Measurements from ENCODE around the gene OXA1L. TPM values are rescaled to one million over a fixed set of nuclear protein-coding genes. Genes with fewer than 3 reads are reported as not detected.

The OXA1L gene
- polyA plus RNA-seq, 1 donor from 2014 or later = 60.7 TPM

DNA sequence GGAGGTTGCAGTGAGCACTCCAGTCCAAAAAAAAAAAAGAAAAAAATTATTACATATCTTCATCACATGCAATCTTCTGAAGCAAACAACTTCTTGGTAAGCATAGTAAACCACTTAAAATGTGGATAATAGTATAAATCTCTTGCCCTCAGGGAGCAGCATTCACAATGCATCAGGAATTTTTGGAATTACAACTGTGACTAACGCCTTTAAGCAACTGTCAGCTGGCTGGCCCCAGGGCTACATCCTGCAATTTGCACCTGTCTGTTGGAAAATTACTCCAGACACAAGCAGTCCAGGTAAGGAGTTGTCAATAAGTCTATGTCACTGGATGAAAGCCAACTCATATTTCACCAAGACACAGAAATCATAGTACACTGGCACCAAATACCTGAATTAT lies 54.2 kb downstream of the OXA1L start:
- Histone ChIP-seq H2AFZ (ENCODE audit: low read depth, low read length) (no peak overlapping the region), H3K4me2 (ENCODE audit: low read length) (no peak overlapping the region), H4K20me1 (ENCODE audit: insufficient read depth) (no peaks in the 10 kb centered on the region), H3K79me2 (replicated peaks; ENCODE audit: insufficient read depth, low read length) (no peaks in the 10 kb centered on the region), H3K9me3 (ENCODE audit: low read length) (no peaks in the 10 kb centered on the region), H3K4me3 (ENCODE audit: low read length) (no peak overlapping the region), H3K9me2 (ENCODE audit: insufficient read depth, low read length) (no peaks in the 10 kb centered on the region), H3F3A (ENCODE audit: insufficient read depth, low read length, poor library complexity, severe bottlenecking) (no peaks in the 10 kb centered on the region), H3K27me3 (ENCODE audit: insufficient read depth, low read depth, low read length) (peaks cover 13% of the 10 kb centered on the region), H3K36me3 (ENCODE audit: insufficient read depth, low read length) (no peaks in the 10 kb centered on the region), H3K27ac (ENCODE audit: low read length) (no peak overlapping the region), H3K9ac (ENCODE audit: low read length) (no peak overlapping the region)
- TF ChIP-seq MXI1 (conservative IDR thresholded peaks at IDR 0.05; ENCODE audit: poor library complexity, severe bottlenecking) = no peak
- TF ChIP-seq TAF1 (IDR thresholded peaks at IDR 0.05; ENCODE audit: low read depth) = no peak
- no peak for TF ChIP-seq EP300 (conservative IDR thresholded peaks at IDR 0.05; ENCODE audit: poor library complexity, severe bottlenecking)
- no peak for TF ChIP-seq RAD21 (conservative IDR thresholded peaks at IDR 0.05)
- TF ChIP-seq, protein P1, sequence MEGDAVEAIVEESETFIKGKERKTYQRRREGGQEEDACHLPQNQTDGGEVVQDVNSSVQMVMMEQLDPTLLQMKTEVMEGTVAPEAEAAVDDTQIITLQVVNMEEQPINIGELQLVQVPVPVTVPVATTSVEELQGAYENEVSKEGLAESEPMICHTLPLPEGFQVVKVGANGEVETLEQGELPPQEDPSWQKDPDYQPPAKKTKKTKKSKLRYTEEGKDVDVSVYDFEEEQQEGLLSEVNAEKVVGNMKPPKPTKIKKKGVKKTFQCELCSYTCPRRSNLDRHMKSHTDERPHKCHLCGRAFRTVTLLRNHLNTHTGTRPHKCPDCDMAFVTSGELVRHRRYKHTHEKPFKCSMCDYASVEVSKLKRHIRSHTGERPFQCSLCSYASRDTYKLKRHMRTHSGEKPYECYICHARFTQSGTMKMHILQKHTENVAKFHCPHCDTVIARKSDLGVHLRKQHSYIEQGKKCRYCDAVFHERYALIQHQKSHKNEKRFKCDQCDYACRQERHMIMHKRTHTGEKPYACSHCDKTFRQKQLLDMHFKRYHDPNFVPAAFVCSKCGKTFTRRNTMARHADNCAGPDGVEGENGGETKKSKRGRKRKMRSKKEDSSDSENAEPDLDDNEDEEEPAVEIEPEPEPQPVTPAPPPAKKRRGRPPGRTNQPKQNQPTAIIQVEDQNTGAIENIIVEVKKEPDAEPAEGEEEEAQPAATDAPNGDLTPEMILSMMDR (IDR thresholded peaks at IDR 0.05; ENCODE audit: poor library complexity, severe bottlenecking) = no peak
- no peak for TF ChIP-seq POLR2AphosphoS5 (IDR thresholded peaks at IDR 0.05)
- no peak for TF ChIP-seq EZH2 (IDR thresholded peaks at IDR 0.05; ENCODE audit: borderline replicate concordance, insufficient read depth, low read length, poor library complexity, severe bottlenecking)
- TF ChIP-seq SMC3 (conservative IDR thresholded peaks at IDR 0.05; ENCODE audit: poor library complexity) = no peak
- TF ChIP-seq, protein P2, sequence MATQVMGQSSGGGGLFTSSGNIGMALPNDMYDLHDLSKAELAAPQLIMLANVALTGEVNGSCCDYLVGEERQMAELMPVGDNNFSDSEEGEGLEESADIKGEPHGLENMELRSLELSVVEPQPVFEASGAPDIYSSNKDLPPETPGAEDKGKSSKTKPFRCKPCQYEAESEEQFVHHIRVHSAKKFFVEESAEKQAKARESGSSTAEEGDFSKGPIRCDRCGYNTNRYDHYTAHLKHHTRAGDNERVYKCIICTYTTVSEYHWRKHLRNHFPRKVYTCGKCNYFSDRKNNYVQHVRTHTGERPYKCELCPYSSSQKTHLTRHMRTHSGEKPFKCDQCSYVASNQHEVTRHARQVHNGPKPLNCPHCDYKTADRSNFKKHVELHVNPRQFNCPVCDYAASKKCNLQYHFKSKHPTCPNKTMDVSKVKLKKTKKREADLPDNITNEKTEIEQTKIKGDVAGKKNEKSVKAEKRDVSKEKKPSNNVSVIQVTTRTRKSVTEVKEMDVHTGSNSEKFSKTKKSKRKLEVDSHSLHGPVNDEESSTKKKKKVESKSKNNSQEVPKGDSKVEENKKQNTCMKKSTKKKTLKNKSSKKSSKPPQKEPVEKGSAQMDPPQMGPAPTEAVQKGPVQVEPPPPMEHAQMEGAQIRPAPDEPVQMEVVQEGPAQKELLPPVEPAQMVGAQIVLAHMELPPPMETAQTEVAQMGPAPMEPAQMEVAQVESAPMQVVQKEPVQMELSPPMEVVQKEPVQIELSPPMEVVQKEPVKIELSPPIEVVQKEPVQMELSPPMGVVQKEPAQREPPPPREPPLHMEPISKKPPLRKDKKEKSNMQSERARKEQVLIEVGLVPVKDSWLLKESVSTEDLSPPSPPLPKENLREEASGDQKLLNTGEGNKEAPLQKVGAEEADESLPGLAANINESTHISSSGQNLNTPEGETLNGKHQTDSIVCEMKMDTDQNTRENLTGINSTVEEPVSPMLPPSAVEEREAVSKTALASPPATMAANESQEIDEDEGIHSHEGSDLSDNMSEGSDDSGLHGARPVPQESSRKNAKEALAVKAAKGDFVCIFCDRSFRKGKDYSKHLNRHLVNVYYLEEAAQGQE (IDR thresholded peaks at IDR 0.05; ENCODE audit: borderline replicate concordance) = no peak

DNA sequence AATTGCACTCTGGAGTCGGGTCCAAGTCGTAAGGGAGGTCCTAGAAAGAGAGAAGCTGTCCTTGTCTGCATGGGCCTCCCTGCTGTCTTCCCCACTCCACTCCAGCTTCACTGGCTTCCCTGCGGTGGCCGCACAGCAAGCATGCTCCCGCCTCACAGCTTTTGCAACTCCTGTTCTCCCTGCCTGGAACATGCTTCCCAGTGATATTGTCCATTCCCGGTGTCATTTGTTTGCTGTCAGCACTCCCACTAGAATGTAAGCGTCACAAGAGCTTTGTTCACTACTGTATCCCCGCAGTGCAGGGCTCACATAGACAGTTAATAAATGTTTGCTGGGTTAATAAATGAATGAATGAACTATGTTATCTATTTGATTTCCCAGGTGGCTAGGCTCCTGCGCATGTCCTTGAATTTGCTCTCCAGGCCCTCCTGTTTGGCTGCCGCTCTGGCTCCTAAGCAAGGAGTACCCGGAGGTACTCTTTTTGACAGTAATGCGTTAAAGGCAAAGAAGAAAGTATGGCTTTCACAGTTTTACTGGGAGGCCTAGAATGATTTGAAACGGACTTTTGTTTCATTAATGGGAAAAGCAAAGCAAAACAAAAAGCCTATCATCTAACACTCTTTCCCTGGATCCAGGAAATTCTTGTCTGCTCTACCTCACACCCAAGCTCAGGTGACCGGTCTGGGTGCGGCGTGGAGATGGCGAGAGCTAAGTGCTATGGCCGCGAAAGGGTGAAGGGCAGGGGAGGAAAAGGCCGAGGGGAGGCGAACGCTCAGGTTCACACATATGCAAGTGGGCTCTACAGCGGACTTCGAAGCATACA lies 54.9 kb downstream of the OXA1L start:
- no peaks in the 10 kb centered on the region for H3F3A ChIP-seq (ENCODE audit: insufficient read depth, low read length, poor library complexity, severe bottlenecking)
- peaks cover 13% of the 10 kb centered on the region for H3K27me3 ChIP-seq (ENCODE audit: insufficient read depth, low read depth, low read length)
- no peak overlapping the region for H3K27ac ChIP-seq (ENCODE audit: low read length)
- H3K4me3 ChIP-seq (ENCODE audit: low read length) = no peak overlapping the region
- H4K20me1 ChIP-seq (ENCODE audit: insufficient read depth) = no peaks in the 10 kb centered on the region
- H3K9me2 ChIP-seq (ENCODE audit: insufficient read depth, low read length) = no peaks in the 10 kb centered on the region
- H2AFZ ChIP-seq (ENCODE audit: low read depth, low read length) = no peak overlapping the region
- TF ChIP-seq SMC3 (conservative IDR thresholded peaks at IDR 0.05; ENCODE audit: poor library complexity) (no peak), POLR2AphosphoS5 (IDR thresholded peaks at IDR 0.05) (no peak), TAF1 (IDR thresholded peaks at IDR 0.05; ENCODE audit: low read depth) (no peak), MXI1 (conservative IDR thresholded peaks at IDR 0.05; ENCODE audit: poor library complexity, severe bottlenecking) (no peak), EP300 (conservative IDR thresholded peaks at IDR 0.05; ENCODE audit: poor library complexity, severe bottlenecking) (no peak), RAD21 (conservative IDR thresholded peaks at IDR 0.05) (no peak)
- TF ChIP-seq, protein P1 (IDR thresholded peaks at IDR 0.05; ENCODE audit: poor library complexity, severe bottlenecking) = no peak
- TF ChIP-seq, protein P2 (IDR thresholded peaks at IDR 0.05; ENCODE audit: borderline replicate concordance) = no peak
- H3K9me3 ChIP-seq (ENCODE audit: low read length) = no peaks in the 10 kb centered on the region
- H3K36me3 ChIP-seq (ENCODE audit: insufficient read depth, low read length) = no peaks in the 10 kb centered on the region
- no peak overlapping the region for H3K9ac ChIP-seq (ENCODE audit: low read length)
- H3K4me2 ChIP-seq (ENCODE audit: low read length) = no peak overlapping the region
- H3K79me2 ChIP-seq (replicated peaks; ENCODE audit: insufficient read depth, low read length) = no peaks in the 10 kb centered on the region
